Activated CD4-positive, CD25-positive, alpha-beta regulatory T cell treated with anti-CD3 and anti-CD28 coated beads, Interleukin-2, amount 50 U/mL, for 72 hours (primary cell): Measurements from ENCODE around the gene CRYGN.

Experiments used
- DNase-seq: peaks from one replicate; pipeline ENCODE4 v3.0.0; 2021

CRYGN gene

DNA sequence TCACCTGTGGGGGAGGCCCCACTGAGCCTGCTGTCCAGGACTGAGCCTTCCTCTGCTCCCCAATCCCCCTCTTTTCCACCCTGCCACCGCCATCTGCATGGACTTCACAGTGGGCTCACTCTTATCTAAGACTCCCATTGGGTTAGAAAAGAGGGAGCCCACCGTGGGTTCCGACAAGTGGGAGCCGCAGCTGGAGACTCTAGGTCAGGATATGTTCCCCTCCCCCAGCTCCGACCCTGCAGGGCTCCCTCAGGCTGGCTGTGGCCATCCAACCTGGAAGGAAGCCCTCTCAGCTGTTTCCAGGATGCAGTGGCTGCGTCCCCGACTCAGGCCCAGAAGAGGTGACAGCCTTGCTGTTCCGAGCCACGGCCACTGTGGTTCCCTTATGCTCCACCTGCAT is 34.9 kb downstream of the CRYGN start:
- DNase-seq: no peak

DNA sequence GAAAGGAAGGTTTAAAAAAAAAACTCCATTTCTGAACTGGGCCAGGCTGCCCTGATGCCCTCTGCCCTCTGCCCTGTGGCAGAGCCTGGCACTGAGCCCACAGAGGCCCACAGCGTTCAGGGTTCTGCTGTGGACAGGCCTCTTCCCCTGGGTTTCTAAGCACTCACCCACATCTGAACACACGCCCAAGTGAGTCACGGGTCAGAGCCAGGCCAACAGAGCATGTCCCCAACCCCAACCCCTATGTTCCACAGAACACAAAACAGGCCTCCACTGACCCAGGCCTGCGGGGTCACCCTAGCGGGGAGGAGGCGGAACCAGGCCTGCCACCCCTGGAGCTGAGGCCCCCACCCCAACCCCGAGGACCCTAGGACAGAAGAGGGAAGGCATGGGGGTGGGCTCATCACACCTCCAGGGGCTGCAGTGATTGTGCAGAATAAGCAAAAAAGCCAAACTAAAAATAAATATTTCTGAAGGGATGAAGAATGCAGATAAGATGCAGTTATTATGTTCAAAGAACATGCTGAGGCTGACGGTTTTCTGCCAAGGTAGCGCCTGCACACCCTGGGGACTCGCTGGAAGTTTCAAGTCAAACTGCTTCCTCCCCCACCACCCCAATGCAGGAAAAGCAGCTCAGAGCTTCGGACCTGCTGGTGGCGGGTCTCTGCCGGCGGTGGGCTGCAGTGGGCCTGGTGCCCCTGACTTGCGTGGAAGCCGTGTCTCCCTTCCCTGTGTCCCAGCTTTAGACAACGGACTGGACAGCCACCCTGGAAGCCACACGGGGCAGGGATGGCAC is 35.5 kb downstream of the CRYGN start:
- DNase-seq: no peak

DNA sequence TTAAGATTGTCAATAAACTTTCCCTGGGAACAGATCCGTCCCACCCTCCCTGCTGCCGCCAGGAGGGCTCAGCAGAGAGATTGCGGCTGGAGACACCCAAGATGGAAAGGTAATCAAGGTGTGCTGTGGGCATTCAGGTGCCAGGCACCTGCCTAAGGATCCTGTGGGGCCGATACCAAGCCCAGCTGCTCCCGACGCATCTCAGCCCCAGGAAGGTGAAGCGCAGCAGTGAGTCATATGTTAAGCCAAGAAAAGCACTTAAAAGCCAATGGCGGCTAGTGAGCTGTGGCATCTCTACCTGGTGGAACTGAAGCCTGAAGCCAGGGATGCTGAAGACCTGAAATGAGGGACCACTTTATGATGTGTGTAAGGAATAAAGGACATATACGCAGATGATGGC is 36.2 kb downstream of the CRYGN start:
- DNase-seq: no peak

DNA sequence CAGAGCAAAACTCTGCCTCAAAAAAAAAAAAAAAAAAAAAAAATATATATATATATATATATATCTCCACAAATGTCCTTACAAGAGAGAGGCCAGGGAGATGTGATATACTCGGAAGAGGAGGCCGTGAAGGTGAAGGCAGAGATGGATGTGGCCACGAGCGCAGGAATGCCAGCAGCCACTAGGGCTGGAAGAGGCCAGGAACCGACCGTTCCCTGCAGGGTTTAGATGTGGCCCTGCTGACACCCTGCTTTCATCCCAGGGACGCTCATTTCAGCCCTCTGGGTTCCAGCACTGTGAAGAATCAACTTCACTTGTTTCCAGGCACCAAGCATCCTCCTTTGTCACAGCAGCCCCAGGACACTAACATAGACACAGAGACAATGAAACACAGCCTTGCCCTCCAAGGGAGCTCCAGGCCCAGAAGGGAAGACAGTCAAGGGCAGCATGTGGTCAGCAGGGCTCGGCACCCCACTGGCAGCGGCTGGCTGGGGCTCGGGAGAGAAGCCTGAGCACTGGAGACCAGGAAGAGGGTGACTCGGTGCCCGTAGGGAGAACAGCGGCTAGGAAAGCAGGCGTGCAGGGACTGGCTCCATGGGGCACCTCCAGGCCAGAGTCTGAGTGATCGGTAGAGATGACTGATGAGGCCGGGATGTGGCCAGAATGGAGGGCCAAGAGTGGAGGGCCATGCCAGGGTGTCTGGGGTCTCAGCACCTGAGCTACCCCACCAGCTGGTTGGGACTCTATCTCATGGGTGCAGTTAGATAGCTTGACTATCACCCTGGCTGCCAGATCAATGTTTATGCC is 37.7 kb downstream of the CRYGN start:
- DNase-seq: no peak

DNA sequence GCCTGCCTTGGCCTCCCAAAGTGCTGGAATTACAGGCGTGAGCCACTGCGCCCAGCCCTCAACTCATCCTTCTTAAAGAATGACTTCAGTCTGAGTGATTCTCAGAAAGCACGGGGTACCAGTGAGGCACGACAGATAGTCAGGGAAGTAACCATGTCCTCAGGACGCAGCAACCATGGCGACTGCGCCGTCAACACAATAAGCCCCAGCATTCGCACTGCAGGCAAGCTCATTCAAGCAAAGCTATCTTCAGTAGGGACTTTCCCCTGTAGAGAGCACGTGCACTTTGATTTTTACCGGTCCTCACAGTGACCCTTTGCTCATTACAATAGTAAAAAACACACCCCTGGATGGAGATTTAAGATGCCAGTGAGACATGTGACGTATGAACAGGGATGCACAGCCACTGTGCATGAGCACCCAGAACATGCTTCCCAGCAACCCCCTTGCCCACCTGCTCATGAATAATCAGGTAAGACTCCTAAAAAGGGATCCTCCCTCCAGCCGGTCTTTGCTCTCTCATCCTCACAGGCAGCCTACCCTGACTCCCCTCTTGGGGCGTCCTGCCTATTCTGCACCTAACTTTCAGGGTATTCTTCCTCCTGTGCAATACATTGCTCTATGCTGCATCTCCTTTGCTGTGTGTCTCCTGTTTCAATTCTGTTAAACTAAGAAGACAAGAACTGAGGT is 39.2 kb downstream of the CRYGN start:
- no peak for DNase-seq

DNA sequence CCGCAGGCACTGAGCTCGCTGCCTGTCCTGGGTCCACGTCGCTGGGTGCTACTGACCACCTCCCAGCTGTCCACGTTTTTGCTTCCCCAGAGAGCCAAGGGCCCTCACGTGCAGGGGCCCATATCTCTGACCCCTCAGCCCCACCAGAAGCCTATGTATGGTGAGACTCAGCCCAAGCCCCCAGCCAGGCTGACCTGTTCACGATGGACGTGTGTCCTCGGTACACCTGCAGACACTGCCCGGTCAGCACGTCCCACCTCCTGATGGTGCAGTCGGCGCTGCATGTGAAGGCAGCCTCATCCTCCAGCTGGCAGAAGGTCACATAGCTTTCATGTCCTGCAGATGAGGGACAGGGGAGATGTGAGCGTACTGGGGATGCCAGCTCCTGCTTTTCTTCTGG is 40.0 kb downstream of the CRYGN start:
- no peak for DNase-seq

DNA sequence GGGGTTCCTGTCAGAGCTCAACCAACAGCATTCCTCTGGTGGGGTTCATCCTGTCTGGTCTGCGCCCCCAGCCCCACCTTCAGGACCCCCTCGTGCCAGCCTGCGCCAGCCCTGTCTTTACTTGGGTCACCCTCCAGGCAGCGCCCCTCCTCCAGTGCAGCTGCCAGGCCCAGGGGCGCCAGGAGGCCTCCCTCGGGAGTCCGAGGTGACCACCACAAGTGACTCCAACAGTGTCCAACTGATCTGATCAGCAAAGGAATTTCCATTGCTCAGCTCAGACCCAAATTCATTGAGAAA is 40.7 kb downstream of the CRYGN start:
- DNase-seq: no peak

DNA sequence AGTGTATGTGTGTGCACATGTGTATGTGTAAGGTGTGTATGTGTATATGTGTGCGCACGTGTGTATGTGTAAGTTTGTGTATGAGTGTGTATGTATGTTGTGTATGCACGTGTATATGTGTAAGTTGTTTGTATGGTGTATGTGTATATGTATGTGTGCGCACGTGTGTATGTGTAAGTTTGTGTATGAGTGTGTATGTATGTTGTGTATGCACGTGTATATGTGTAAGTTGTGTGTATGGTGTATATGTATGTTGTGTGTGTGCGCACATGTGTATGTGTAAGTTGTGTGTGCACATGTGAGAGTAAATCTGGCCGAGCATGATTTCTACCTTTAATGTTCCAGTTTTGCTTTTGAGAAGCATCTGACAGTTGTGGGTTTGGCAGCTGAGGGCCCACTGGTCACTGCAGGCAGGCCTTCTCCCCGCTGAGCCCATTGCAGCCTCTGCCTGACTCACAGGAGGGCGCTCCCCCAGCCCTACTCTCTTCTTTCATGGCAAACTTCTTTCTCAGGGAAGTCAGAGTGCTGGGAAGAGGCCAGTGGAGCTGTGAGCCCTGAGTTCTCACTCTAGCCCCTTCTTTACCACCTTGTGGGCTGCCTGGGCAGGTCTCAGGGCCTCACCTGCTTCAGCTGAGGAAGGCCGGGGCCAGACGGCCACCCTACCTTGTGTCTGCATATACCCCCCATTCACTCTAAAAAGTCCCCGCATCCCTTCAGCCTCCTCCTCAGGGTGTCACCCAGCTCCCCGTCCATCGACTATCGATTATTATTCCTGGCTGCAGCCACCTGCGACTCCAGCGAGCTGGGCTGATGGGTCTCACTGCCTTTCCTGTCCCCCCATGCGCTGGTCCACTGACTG is 41.3 kb downstream of the CRYGN start:
- no peak for DNase-seq

DNA sequence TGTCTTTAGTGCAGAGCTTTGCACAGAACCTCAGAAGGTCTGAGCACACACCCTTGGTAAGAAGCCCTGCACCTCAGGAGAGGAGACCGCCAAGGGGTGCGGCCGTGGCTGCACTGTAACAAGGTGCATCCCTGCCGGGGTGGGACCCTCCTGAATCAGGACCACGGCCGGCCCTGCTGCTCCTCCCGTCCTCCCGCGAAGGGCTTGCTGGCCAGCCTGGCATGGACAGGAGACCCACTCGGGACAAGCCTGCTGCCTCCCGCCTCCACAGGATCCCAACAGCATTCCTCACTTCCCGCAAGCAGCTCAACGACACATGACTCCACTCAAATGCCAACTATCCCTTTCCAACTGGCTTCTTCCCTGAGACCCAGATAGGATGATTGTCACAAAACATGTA is 42.9 kb downstream of the CRYGN start:
- no peak for DNase-seq

DNA sequence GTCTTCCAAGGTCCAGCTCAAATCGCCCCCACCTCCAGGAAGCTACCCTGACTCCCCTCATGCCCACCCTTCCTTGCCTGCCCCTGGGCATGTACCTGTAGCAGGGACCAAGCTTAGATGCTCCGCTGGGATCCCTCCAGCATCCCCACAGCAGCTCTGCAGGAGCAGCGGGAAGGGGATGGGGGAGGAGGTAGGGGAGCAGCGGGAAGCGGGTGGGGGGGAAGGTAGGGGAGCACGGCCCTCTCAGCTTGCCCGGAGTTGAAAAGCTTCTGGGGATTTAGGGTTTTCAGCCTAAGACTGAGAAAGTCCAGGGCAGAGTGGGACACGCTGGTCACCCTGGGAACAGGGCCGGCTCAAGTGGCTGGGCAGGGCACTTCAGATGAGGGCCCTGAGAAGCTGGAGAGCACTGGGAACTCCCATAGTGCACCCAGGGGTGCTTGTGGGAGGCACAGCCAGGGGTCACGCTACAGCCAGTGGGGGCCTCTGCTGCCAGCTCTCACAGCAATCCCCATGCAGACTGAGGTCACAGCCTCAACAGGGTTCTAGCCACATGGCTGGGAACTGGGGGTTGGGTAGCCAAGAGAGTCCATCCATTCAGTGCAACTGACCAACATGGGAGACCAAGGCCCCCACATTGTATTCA is 43.5 kb downstream of the CRYGN start:
- DNase-seq: no peak

DNA sequence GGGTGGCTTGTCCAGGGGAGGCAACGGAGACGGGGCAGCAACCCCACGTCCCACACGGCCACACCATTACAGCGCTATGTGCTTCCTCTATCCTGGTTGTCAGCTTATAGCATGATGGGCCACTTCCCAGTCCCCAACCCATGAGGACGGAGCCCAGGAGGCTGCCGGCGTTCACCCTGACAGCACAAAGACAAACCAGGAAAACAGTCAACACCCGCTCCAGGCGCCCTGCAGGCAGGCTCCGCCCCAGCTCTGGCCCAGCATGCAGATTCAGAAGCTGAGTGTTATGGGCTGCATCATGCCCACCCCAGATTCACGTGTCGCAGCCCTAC is 44.9 kb downstream of the CRYGN start:
- DNase-seq: no peak

DNA sequence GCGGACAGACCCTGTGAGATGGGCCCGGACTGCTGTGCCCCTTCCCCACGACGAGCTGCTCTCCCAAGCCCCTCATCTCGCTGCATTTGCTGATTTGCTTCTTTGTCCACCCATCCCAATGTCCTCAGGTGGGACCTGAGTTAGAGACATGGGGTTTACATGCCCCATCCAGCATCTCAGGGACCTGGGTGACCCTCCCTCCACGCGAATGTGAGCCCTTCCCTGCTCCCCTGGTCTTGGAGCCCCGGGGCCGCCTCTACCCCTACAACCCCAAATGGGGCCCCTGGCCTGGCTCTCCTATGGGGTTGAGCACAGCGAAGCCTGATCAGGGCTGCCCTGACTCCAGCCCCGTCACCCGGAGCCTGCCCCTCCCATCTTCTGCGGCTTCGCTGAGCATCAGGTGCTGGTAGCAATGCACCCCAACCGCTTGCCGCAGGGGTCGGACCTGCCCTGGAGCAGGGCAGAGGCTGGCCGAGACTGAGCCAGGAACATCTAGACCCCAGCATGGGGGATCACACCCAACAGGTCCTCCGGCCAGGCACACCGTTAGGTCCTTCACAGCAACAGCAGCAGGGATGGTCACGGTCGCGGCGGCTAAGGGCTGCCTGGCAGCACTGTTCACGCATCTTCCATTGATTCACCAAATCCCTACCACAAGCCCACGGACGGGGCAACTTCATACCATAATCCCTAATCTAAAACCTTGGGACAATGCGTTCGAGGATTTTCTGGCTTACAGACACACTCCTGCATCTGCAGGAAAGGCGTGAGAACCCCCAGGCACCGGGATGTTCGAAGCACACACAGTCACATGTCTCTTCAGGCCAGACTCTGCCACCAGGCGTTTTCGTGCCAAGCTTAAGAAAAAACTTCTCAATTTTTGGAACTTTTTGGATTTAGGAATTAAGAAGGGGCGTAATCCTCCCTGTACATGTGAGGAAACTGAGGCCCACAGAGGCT is 45.6 kb downstream of the CRYGN start:
- DNase-seq: no peak

DNA sequence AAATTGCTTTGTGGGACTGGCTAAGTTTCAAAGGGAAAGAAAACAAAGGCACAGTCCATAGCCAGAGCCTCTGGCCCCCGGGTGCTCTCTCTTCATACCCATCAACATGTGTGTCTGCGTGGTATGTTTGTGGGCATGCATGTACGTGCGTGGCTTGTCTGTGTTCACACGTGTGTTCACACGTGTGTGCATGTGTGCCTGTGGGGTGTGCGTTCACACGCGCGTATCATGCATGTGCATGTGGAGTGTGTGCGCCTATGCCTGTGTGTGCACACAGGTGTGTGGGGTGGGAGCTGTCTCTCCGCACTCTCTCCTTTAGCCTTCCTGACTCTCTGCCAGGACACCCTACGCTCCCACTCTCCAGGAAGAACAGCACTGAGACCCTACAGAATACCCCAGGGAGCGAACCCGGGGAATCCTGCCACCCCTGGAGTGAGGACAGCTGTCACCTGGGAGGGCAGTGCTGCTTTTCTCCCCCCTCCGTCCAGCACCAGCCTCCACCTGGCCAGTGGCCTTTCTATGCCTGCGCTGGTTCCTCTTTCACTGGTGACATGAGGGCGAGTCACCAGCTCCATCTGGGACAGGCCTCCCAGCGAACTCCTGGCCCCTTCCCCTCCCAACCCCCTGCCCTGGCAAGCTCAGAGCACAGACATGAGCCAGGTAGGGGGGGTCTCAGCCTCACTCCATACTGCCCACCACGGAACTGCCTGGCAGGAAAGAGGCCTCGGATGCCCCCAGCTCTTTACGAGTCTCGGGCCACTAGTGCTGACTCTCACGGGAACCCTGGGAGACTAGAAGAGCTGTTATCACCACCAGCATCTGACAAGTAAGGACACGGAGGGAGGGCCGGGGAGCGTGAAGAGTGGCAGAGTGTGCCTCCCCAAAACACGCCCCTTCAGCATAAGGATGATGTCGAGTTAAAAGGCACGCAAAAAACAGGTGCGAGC is 46.6 kb downstream of the CRYGN start:
- DNase-seq: no peak

DNA sequence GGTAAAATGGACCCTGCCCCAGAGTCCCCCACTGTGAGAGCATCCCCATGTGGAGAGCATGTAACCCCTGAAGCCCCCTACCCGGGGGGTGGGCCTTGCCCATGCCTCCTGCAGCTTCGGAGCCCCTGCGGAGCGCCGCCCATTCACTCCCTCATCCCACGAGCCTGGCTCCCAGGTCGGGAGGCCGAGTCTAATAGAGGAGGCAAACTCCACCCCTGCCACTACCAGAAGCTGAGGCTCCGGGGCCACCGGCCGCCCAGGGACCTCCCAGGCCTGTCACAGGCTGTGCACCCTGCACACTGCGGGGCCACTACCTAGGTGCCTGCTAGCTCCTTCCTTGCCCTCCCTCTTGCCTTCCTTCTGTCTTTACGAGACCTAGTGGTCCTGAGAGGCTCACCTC is 47.5 kb downstream of the CRYGN start:
- no peak for DNase-seq

DNA sequence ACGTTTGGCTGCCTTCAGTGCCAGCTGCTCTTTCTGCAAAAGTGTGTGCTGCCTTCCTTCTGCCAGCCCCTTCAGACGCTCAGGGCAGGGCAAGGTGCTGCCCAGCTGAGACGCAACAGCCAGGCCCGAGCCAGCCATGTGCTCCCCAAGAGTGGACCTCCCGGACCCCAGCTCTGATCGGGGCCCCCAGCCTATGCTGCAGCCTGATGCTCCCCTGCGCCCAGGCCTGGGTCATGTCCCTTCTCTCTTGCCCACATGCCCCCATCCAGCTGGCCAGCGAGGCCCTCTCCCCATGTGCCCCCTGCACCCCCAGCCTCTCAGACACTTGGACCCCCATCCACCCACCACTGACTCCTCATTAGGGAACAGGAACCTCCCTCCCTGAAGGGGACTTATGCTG is 47.9 kb downstream of the CRYGN start:
- no peak for DNase-seq

DNA sequence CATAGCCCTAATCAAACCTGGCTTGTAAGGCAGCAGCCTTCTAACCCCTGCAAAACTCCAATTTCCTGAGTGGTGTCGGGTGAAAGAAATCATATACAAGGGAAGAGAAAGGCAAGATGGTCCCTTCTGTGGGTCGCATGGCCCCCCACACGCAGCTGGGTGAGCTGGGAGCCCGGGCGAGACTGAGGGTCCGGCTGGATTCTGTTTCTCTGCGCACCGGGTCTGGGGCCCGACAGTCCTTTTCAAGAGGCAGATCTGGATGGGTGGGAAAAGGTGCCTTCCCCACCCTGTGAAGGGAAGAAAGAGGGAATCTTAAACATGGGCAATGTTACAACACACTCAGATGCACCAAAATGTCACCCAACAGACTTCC is 48.6 kb downstream of the CRYGN start:
- DNase-seq: no peak

DNA sequence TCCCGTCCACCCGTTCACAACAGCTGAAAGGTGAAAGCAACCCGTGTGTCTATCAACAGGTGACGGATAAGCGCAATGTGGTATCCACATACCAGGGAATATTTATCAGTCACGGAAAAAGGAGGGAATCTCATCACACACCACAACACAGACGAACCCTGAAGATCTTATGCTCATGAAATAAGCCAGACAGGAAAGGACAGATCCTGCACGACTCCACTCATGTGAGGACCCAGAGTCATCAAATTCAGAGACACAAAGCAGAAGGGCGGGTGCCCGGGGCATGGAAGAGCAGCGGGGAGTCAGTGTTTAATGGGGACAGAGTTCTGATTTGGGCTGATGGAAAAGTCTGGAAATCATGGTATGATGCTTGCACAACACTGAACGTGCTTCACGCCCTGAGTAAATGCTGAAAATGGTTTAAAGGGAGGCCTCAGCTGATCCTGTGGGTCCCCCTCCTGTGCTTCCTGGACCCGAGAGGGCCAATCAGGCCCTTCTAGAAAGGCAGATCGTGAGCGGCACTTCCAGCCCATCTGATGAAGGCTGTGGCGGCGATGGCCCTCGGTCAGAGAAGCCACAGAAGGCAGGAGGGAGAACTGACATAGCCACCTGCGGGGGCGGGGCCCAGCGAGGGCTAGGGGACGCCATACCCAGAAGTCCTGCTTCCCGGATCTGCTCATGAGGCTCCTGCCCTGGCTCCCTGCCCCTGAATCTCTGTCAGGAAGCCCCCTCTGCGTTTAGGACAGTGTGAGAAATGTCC is 49.2 kb downstream of the CRYGN start:
- DNase-seq: no peak

DNA sequence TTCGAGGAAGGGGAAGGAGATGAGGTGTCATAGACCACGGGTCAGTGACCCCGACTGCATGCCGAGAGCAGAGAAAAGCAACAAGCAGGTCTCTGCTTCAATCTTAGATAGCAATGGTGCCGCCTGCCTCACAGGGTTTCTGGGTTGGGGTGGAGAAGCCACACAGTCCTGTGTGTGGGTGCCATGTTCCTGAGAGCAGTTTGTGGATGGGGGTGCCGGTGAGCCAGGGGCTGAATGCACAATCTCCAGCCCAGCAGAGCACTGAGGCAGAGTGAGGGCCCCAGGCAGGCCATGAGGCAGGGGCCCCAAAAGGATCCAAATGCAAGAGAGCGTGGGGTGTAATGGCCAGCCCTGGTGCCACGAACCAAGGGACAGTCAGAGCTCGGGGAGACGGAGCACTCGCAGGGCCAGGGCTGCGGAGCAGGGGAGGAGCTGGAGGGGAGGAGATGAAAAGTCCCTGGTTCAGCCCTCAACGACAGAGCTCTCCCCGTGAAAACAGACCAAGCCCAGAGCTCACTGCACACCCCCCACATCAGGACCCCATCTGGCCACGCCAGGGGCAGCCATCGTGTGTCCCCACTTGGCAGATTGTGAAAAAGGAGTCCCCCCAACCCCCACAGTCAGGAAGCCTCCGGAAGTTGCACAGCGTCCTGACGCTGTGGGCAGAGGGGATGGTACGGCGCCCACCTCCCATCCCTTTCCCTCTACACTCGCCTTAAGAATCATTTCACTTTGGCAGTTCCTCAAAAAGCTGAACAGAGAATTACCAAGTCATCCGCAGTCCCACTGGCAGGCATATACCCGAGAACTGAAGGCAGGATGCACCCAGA is 50.0 kb downstream of the CRYGN start:
- DNase-seq: no peak
